Peyer's patch (tissue), 4 donors: ENCODE measurements around the gene PGBD2. TPM values are rescaled to one million over a fixed set of nuclear protein-coding genes. Genes with fewer than 3 reads are reported as not detected.

ENCODE experiments used
- DNase-seq, 3 donors: peaks; one replicate each; pipeline ENCODE4 v3.0.0-alpha.2; 2017 to 2019
- H3K27ac ChIP-seq, 4 donors: fragments of 200-600 bp; sonication (generic); one replicate each; pipeline ENCODE4 v1.5.1; 2016 to 2019
- H3K27me3 ChIP-seq, 2 donors: fragments of 200-600 bp; sonication (generic); one replicate each; pipeline ENCODE4 v1.5.1; 2019
- H3K36me3 ChIP-seq, 3 donors: fragments of 200-600 bp; sonication (generic); one replicate each; pipeline ENCODE4 v1.5.1; 2016 to 2019
- H3K4me1 ChIP-seq, 4 donors: fragments of 200-600 bp; sonication (generic); one replicate each; pipeline ENCODE4 v1.5.1; 2016 to 2019
- H3K4me3 ChIP-seq, 4 donors: fragments of 200-600 bp; sonication (generic); 1 replicate in 3 of 4; 2 replicates in 1 of 4; pipeline ENCODE4 v1.5.1; 2016 to 2019; ENCODE audit warnings: mild to moderate bottlenecking in 1 of 4
- H3K9me3 ChIP-seq, 4 donors: fragments of 200-600 bp; sonication (generic); one replicate each; pipeline ENCODE4 v1.5.1; 2016 to 2019; ENCODE audit warnings: mild to moderate bottlenecking in 1 of 4
- CTCF ChIP-seq, 6 experiments: fragments of 450-650 bp in 4 of 6; fragments of 200-600 bp in 2 of 6; sonication (generic) in 1 of 6; IDR thresholded peaks; one replicate each; pipeline ENCODE4 v1.5.1; 2017 to 2019; ENCODE audit warnings: antibody characterized with exemption in 6 of 6, mild to moderate bottlenecking in 3 of 6, moderate library complexity in 1 of 6
- POLR2A ChIP-seq, 2 donors: fragments of 450-650 bp; IDR thresholded peaks; one replicate each; pipeline ENCODE4 v1.5.1; 2017; ENCODE audit warnings: antibody characterized with exemption in 2 of 2, mild to moderate bottlenecking in 2 of 2, moderate library complexity in 2 of 2
- total RNA-seq, 4 donors: library from RNA; depleted of rRNA; stranded (reverse); fragments of >200 nt; gene quantifications; one replicate each; pipeline ENCODE4 v1.1.0, GENCODE V29; 2016

The PGBD2 gene
- total RNA-seq, 4 donors from 2014 or later, result 9.9 to 17.2 (median 14.4) TPM

DNA sequence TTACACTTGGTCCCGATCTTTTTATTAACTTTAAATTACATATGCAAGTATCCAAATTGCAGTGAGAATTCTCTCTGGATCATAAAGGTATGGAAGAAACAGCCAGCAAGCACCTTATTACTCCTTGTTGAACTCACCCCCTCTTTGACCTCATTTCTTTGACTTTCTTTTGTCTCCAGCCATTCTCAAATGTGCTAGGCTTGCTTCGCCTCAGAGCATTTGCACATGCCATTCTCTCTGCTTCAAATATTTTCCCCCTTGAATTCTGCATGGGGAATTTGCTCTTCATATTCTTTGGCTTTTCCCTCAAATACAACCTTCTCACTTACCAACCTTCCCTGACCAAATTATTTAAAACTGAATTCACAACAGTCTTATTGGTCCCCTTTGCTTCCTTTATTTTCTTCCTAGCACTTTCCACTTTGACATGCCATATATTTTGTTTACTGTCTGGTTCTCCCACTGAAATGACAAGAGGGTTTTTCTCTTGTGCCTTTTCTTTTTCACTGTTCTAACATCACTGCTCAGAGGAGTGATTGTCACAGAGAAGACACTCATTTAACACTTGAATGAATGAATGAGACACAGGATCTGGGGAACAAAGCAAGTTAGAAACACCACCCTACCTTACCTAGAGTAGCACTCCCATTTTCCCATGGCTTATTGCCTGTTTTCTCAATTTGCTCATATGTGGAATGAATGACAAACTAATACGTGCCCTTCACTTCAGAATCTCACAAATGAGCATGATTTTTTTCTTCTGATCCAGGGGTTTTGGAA, 1.4 kb upstream of the PGBD2 start:
- DNase-seq, result no peak
- Histone ChIP-seq H3K4me1 (peaks cover 0 to 8% (median 3%) of the 10 kb centered on the region in 4 donors), H3K36me3 (no peaks in the 10 kb centered on the region), H3K4me3 (no peak overlapping the region), H3K9me3 (no peaks in the 10 kb centered on the region), H3K27ac (no peak overlapping the region), H3K27me3 (no peaks in the 10 kb centered on the region)
- TF ChIP-seq CTCF (IDR thresholded peaks at IDR 0.05) (no peak), POLR2A (IDR thresholded peaks at IDR 0.05) (no peak)

- peaks cover 0 to 4% (median 0%) of the 10 kb centered on the region in 3 donors for H3K36me3 ChIP-seq
- H3K9me3 ChIP-seq, result no peaks in the 10 kb centered on the region
- peaks cover 0 to 8% (median 3%) of the 10 kb centered on the region in 4 donors for H3K4me1 ChIP-seq
- no peaks in the 10 kb centered on the region for H3K27me3 ChIP-seq
- TF ChIP-seq CTCF (IDR thresholded peaks at IDR 0.05) (no peak), POLR2A (IDR thresholded peaks at IDR 0.05) (no peak)
- peak overlapping the region; percentile 92 to 99 (median 94) for H3K27ac ChIP-seq
- H3K4me3 ChIP-seq, result peak overlapping the region; percentile 62 to 92 (median 66)
- DNase-seq, result no peak
Observed at GRCh38 chr1:248905662-248906008, 400 bp upstream of the PGBD2 start.

DNA sequence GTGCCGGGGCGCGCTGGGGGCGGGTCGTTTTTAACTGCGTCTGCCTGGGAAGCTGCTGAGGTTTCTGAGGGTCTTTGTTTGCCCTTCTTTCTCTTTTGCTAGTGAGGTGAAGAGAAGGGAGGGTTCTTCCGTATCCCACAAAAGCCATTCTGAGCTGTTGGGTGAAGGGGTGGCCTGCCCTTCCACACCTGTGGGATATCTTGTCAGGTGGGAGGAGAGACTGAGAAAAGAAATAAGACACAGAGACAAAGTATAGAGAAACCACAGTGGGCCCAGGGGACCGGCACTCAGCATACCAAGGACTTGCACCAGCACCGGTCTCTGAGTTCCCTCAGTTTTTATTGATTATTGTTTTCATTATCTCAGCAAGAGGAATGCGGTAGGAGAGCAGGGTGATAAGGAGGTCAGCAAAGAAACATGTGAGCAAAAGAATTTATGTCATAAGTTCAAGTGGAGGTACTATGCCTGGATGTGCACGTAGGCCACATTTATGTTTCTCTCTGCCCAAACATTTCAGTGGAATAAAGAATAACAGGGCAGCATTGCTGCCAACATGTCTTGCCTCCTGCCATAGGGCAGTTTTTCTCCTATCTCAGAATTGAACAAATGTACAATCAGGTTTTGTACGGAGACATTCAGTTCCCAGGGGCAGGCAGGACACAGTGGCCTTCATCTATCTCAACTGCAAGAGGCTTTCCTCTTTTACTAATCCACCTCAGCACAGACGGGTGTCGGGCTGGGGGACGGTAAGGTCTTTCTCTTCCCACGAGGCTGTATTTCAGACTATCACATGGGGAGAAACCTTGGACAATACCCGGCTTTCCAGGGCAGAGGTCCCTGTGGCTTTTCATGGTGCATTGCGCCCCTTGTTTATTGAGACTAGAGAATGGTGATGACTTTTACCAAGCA, 972 bp downstream of the PGBD2 start:
- peak overlapping the region; percentile 62 to 92 (median 66) for H3K4me3 ChIP-seq
- no peaks in the 10 kb centered on the region for H3K9me3 ChIP-seq
- peaks cover 0 to 8% (median 3%) of the 10 kb centered on the region in 4 donors for H3K4me1 ChIP-seq
- peaks cover 0 to 4% (median 0%) of the 10 kb centered on the region in 3 donors for H3K36me3 ChIP-seq
- no peaks in the 10 kb centered on the region for H3K27me3 ChIP-seq
- peak in 1 of 3 donors; percentile 20 for DNase-seq
- peak overlapping the region; percentile 92 to 99 (median 94) for H3K27ac ChIP-seq
- TF ChIP-seq POLR2A (IDR thresholded peaks at IDR 0.05), result no peak

DNA sequence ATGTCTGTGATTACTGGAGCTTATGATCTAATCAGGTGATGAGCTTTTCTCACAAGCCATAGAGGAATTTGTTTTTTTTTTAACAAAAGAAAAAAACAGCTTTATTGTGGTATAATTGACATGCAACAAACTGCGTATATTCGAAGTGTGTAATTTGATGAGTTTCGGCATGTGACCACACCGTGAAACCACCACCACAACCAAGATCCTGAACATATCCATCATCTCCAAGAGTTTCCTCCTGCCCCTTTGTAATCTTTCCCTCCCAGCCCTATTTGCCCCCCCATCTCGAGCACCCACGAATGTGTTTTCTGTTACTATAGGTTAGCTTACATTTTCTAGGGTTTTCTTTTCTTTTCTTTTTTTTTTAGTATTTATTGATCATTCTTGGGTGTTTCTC, 4.7 kb downstream of the PGBD2 start:
- H3K9me3 ChIP-seq, result no peaks in the 10 kb centered on the region
- H3K36me3 ChIP-seq, result peaks cover 0 to 22% (median 0%) of the 10 kb centered on the region in 3 donors
- no peak overlapping the region for H3K4me3 ChIP-seq
- no peaks in the 10 kb centered on the region for H3K27me3 ChIP-seq
- no peak for DNase-seq
- H3K4me1 ChIP-seq, result peaks cover 0 to 8% (median 3%) of the 10 kb centered on the region in 4 donors
- H3K27ac ChIP-seq, result no peak overlapping the region
- no peak for TF ChIP-seq POLR2A (IDR thresholded peaks at IDR 0.05)
- no peak for TF ChIP-seq CTCF (IDR thresholded peaks at IDR 0.05)

DNA sequence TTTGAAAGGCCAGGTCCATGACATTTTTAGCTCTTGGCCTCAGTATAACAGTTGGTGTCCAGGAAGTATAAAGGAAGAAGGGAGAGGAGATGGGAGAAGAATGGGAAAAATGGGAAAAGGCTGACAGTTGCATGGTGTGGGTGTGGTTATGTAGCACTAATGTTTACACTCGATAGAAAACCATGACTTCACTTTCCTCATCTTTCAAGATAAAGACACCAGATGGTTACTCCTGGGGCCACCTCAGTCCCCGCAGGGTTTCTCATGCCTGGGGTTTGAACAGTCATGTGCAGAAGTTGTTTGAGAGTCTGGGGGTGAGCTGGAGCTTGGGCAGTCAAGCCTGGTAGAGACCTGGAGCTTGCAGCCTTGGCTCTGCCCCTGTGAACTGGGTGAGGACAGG, 7.9 kb downstream of the PGBD2 start:
- no peaks in the 10 kb centered on the region for H3K27me3 ChIP-seq
- H3K4me3 ChIP-seq, result no peak overlapping the region
- DNase-seq, result no peak
- peaks cover 0 to 50% (median 0%) of the 10 kb centered on the region in 3 donors for H3K36me3 ChIP-seq
- TF ChIP-seq POLR2A (IDR thresholded peaks at IDR 0.05), result no peak
- TF ChIP-seq CTCF (IDR thresholded peaks at IDR 0.05), result no peak
- no peak overlapping the region for H3K27ac ChIP-seq
- no peaks in the 10 kb centered on the region for H3K4me1 ChIP-seq
- H3K9me3 ChIP-seq, result no peaks in the 10 kb centered on the region
